ENCODE data around the gene POLD4.

DNA sequence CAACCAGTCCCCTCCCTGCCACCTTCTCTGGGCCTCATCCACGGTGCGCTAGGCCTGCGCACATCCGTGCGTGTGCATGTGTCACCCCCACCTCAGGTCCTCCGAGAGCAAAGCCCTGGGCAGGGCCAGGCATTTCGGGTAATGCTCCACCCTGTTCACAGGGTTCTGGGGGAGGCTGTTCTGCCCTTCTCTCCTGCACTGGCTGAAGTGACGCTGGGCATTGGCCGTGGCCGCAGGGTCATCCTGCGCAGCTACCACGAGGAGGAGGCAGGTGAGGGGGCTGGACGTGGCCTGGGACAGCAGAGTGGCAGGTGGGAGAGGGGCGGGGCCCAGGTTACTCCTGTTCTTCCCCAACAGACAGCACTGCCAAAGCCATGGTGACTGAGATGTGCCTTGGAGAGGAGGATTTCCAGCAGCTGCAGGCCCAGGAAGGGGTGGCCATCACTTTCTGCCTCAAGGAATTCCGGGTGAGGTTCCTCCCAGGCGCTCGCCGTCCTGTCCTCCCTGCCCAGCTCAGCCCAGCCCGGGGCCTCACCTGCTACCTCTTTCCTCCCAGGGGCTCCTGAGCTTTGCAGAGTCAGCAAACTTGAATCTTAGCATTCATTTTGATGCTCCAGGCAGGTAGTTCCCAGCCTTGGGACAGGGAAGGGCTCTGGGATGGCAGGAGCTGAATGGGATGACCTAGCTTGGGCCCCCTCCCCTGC lies 42.4 kb upstream of the POLD4 start:
- TF ChIP-seq, protein P1, sequence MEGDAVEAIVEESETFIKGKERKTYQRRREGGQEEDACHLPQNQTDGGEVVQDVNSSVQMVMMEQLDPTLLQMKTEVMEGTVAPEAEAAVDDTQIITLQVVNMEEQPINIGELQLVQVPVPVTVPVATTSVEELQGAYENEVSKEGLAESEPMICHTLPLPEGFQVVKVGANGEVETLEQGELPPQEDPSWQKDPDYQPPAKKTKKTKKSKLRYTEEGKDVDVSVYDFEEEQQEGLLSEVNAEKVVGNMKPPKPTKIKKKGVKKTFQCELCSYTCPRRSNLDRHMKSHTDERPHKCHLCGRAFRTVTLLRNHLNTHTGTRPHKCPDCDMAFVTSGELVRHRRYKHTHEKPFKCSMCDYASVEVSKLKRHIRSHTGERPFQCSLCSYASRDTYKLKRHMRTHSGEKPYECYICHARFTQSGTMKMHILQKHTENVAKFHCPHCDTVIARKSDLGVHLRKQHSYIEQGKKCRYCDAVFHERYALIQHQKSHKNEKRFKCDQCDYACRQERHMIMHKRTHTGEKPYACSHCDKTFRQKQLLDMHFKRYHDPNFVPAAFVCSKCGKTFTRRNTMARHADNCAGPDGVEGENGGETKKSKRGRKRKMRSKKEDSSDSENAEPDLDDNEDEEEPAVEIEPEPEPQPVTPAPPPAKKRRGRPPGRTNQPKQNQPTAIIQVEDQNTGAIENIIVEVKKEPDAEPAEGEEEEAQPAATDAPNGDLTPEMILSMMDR (IDR thresholded peaks at IDR 0.05): no peak
- no peak for TF ChIP-seq POLR2A (IDR thresholded peaks at IDR 0.05)
